HG02884 (cell line): ENCODE data around the gene MUC7.

Source experiments
- ATAC-seq: cut with Tn5 transposase; IDR thresholded peaks from one replicate; pipeline ENCODE4 v1.9.1; 2021; ENCODE audit warnings: mild to moderate bottlenecking, moderate library complexity; ENCODE audit not compliant: unreplicated experiment

Gene MUC7

GRCh38 chr4:70531981-70532380 lies 60.0 kb downstream of the MUC7 start:
- ATAC-seq, result peak; percentile 92
